ENCODE measurements around the gene PRKCA.

PRKCA gene

DNA sequence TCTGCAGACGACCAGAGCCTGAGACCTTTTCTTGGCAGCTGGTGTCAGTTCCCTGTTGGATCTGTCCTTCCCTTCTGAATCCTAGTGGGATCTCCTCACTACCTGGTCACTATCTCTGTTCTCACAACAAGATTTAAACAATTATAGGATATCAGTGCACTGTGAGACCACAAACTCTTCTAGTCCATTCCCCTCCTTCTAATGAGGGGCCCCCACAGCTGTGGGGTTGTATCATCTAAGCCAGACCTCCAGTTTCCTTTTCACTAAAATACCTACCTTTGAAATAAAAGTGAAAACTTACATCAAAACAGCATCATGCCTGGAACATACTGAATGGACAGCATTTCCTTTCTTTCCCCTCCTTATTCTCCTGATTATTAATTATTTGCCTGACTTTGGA is 233.2 kb downstream of the PRKCA start:
- H3K36me3 ChIP-seq (ENCODE audit: insufficient read depth, low read length) = no peaks in the 10 kb centered on the region
- H3K9ac ChIP-seq (ENCODE audit: low read depth, low read length, poor library complexity, severe bottlenecking) = no peak overlapping the region
- no peak overlapping the region for H3K4me3 ChIP-seq (ENCODE audit: low read length, poor library complexity, severe bottlenecking)
- H3F3A ChIP-seq (ENCODE audit: low read depth) = no peaks in the 10 kb centered on the region
- no peak overlapping the region for H3K4me2 ChIP-seq (ENCODE audit: low read depth, low read length, poor library complexity, severe bottlenecking)
- H3K9me2 ChIP-seq (replicated peaks; ENCODE audit: low read depth, low read length) = no peaks in the 10 kb centered on the region
- no peak for TF ChIP-seq EZH2phosphoT487 (IDR thresholded peaks at IDR 0.05; ENCODE audit: borderline replicate concordance)
- TF ChIP-seq, protein P1, sequence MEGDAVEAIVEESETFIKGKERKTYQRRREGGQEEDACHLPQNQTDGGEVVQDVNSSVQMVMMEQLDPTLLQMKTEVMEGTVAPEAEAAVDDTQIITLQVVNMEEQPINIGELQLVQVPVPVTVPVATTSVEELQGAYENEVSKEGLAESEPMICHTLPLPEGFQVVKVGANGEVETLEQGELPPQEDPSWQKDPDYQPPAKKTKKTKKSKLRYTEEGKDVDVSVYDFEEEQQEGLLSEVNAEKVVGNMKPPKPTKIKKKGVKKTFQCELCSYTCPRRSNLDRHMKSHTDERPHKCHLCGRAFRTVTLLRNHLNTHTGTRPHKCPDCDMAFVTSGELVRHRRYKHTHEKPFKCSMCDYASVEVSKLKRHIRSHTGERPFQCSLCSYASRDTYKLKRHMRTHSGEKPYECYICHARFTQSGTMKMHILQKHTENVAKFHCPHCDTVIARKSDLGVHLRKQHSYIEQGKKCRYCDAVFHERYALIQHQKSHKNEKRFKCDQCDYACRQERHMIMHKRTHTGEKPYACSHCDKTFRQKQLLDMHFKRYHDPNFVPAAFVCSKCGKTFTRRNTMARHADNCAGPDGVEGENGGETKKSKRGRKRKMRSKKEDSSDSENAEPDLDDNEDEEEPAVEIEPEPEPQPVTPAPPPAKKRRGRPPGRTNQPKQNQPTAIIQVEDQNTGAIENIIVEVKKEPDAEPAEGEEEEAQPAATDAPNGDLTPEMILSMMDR (conservative IDR thresholded peaks at IDR 0.05; ENCODE audit: low read length) = no peak
- H4K20me1 ChIP-seq (ENCODE audit: insufficient read depth, low read length, poor library complexity, severe bottlenecking) = peaks cover 6% of the 10 kb centered on the region
- no peak overlapping the region for H2AFZ ChIP-seq (ENCODE audit: low read length)
- H3K4me1 ChIP-seq (ENCODE audit: insufficient read depth, low read length, poor library complexity, severe bottlenecking) = peaks cover 4% of the 10 kb centered on the region
- H3K9me3 ChIP-seq (ENCODE audit: insufficient read depth, low read depth, low read length) = no peaks in the 10 kb centered on the region
- H3K27me3 ChIP-seq (ENCODE audit: insufficient read depth, low read length, poor library complexity, severe bottlenecking) = peaks cover 84% of the 10 kb centered on the region
- no peaks in the 10 kb centered on the region for H3K79me2 ChIP-seq (ENCODE audit: insufficient read depth, low read length)

DNA sequence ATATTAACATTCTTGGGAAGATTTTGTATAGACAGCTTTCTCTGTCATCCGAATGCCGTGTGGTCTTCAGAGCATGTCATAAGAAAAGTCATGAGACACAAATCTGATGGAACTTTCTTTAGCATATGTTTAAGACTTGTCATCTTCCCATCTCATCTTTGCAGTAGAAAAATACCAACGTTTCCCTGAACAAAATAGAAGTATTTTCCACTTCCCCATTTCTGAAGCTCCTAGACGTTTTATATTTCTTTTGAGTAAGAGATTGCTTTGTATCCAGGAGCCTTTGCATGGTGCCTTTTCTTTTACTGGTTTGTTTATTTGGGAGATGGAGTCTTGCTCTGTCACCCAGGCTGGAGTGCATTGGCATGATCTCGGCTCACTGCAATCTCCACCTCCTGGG is 235.1 kb downstream of the PRKCA start:
- no peak overlapping the region for H3K9ac ChIP-seq (ENCODE audit: low read depth, low read length, poor library complexity, severe bottlenecking)
- H3K36me3 ChIP-seq (ENCODE audit: insufficient read depth, low read length) = no peaks in the 10 kb centered on the region
- H2AFZ ChIP-seq (ENCODE audit: low read length) = no peak overlapping the region
- H3K4me2 ChIP-seq (ENCODE audit: low read depth, low read length, poor library complexity, severe bottlenecking) = no peak overlapping the region
- H3F3A ChIP-seq (ENCODE audit: low read depth) = peaks cover 8% of the 10 kb centered on the region; the same call in 1 of the 2 replicates
- no peaks in the 10 kb centered on the region for H3K9me2 ChIP-seq (replicated peaks; ENCODE audit: low read depth, low read length)
- peaks cover 80% of the 10 kb centered on the region for H3K27me3 ChIP-seq (ENCODE audit: insufficient read depth, low read length, poor library complexity, severe bottlenecking)
- no peaks in the 10 kb centered on the region for H3K9me3 ChIP-seq (ENCODE audit: insufficient read depth, low read depth, low read length)
- H4K20me1 ChIP-seq (ENCODE audit: insufficient read depth, low read length, poor library complexity, severe bottlenecking) = peaks cover 12% of the 10 kb centered on the region
- no peaks in the 10 kb centered on the region for H3K79me2 ChIP-seq (ENCODE audit: insufficient read depth, low read length)
- TF ChIP-seq, protein P1 (conservative IDR thresholded peaks at IDR 0.05; ENCODE audit: low read length) = no peak
- TF ChIP-seq EZH2phosphoT487 (IDR thresholded peaks at IDR 0.05; ENCODE audit: borderline replicate concordance) = no peak
- no peak overlapping the region for H3K4me3 ChIP-seq (ENCODE audit: low read length, poor library complexity, severe bottlenecking)
- peaks cover 15% of the 10 kb centered on the region for H3K4me1 ChIP-seq (ENCODE audit: insufficient read depth, low read length, poor library complexity, severe bottlenecking)

DNA sequence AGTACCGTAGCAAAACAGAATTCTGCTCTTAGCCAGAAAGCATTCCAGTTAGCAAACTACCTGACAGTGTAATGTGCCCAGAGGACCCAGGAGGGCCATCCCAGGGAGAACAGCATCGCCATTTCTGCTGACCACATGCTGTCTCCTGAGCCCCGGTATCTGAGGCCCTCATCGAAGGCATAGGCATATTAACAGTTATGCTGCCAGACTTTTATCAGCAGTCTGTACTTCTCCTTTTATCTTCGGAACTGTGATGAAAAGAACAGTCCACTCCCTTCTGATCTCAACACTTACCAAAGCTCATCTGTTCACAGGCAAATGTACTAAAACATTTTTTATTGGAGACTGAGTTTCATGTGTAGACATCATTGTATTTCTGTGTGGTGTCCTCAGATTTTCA is 236.4 kb downstream of the PRKCA start:
- Histone ChIP-seq H3K9me3 (ENCODE audit: insufficient read depth, low read depth, low read length) (no peaks in the 10 kb centered on the region), H3K27me3 (ENCODE audit: insufficient read depth, low read length, poor library complexity, severe bottlenecking) (peaks cover 80% of the 10 kb centered on the region), H3K4me3 (ENCODE audit: low read length, poor library complexity, severe bottlenecking) (no peak overlapping the region), H3K9me2 (replicated peaks; ENCODE audit: low read depth, low read length) (no peaks in the 10 kb centered on the region), H3K4me2 (ENCODE audit: low read depth, low read length, poor library complexity, severe bottlenecking) (no peak overlapping the region), H3K9ac (ENCODE audit: low read depth, low read length, poor library complexity, severe bottlenecking) (no peak overlapping the region), H3K4me1 (ENCODE audit: insufficient read depth, low read length, poor library complexity, severe bottlenecking) (peaks cover 23% of the 10 kb centered on the region), H2AFZ (ENCODE audit: low read length) (no peak overlapping the region), H4K20me1 (ENCODE audit: insufficient read depth, low read length, poor library complexity, severe bottlenecking) (peaks cover 18% of the 10 kb centered on the region), H3F3A (ENCODE audit: low read depth) (peaks cover 8% of the 10 kb centered on the region; the same call in 1 of the 2 replicates), H3K79me2 (ENCODE audit: insufficient read depth, low read length) (no peaks in the 10 kb centered on the region), H3K36me3 (ENCODE audit: insufficient read depth, low read length) (no peaks in the 10 kb centered on the region)
- TF ChIP-seq, protein P1 (conservative IDR thresholded peaks at IDR 0.05; ENCODE audit: low read length) = no peak
- TF ChIP-seq EZH2phosphoT487 (IDR thresholded peaks at IDR 0.05; ENCODE audit: borderline replicate concordance) = no peak
